Measurements from ENCODE around the gene CEBPZ.

GRCh38 chr2:37230581-37230980, 815 bp downstream of the CEBPZ start:
- no peak for TF ChIP-seq MAX (IDR thresholded peaks at IDR 0.05)
- no peak for TF ChIP-seq FOXM1 (IDR thresholded peaks at IDR 0.05; ENCODE audit: borderline replicate concordance, low read depth)
- TF ChIP-seq, protein P1, sequence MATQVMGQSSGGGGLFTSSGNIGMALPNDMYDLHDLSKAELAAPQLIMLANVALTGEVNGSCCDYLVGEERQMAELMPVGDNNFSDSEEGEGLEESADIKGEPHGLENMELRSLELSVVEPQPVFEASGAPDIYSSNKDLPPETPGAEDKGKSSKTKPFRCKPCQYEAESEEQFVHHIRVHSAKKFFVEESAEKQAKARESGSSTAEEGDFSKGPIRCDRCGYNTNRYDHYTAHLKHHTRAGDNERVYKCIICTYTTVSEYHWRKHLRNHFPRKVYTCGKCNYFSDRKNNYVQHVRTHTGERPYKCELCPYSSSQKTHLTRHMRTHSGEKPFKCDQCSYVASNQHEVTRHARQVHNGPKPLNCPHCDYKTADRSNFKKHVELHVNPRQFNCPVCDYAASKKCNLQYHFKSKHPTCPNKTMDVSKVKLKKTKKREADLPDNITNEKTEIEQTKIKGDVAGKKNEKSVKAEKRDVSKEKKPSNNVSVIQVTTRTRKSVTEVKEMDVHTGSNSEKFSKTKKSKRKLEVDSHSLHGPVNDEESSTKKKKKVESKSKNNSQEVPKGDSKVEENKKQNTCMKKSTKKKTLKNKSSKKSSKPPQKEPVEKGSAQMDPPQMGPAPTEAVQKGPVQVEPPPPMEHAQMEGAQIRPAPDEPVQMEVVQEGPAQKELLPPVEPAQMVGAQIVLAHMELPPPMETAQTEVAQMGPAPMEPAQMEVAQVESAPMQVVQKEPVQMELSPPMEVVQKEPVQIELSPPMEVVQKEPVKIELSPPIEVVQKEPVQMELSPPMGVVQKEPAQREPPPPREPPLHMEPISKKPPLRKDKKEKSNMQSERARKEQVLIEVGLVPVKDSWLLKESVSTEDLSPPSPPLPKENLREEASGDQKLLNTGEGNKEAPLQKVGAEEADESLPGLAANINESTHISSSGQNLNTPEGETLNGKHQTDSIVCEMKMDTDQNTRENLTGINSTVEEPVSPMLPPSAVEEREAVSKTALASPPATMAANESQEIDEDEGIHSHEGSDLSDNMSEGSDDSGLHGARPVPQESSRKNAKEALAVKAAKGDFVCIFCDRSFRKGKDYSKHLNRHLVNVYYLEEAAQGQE (IDR thresholded peaks at IDR 0.05; ENCODE audit: low read depth): no peak
- no peak for TF ChIP-seq EP300 (IDR thresholded peaks at IDR 0.05; ENCODE audit: borderline replicate concordance)
- no peak for TF ChIP-seq NFIC (IDR thresholded peaks at IDR 0.05)
- TF ChIP-seq USF1 (IDR thresholded peaks at IDR 0.05): no peak
- no peak for TF ChIP-seq CEBPB (IDR thresholded peaks at IDR 0.05)
- no peak for TF ChIP-seq TEAD4 (IDR thresholded peaks at IDR 0.05)
- no peak for TF ChIP-seq CREB1 (IDR thresholded peaks at IDR 0.05; ENCODE audit: low read depth)
- TF ChIP-seq YY1 (IDR thresholded peaks at IDR 0.05; ENCODE audit: low read depth): no peak
- no peak for TF ChIP-seq RAD21 (IDR thresholded peaks at IDR 0.05; ENCODE audit: low read depth)
- TF ChIP-seq TAF1 (IDR thresholded peaks at IDR 0.05; ENCODE audit: low read depth): no peak
- TF ChIP-seq ZBTB7A (IDR thresholded peaks at IDR 0.05; ENCODE audit: low read depth): no peak
